Fibroblast of skin of left quadriceps (primary cell): ENCODE results near the gene DNAJA1.
A peak's percentile ranks its signal among the peaks of the same experiment; 100 is the strongest.
"Not testable (repeated sequence)": the region's sequence is repeated elsewhere in the genome, so short reads cannot be mapped to it uniquely, and the experiment has no call there.

Experiments used
- DNase-seq, 2 experiments: peaks; one replicate each; pipeline ENCODE4 v3.0.0-alpha.2; 2013; ENCODE audit warnings: low read depth in 2 of 2

DNAJA1 gene

GRCh38 chr9:33081128-33081851 is 56.2 kb downstream of the DNAJA1 start:
- DNase-seq = peak; percentile 81 to 82

GRCh38 chr9:33082128-33082527 is 57.1 kb downstream of the DNAJA1 start:
- DNase-seq = no peak

- no peak for DNase-seq
Measured at GRCh38 chr9:33082538-33083326, 57.7 kb downstream of the DNAJA1 start.

- DNase-seq = not testable (repeated sequence)
Measured at GRCh38 chr9:33085672-33086071, 60.6 kb downstream of the DNAJA1 start.
